Esophagus (tissue), 2 donors: ENCODE data around the gene POLG. TPM values are rescaled to one million over a fixed set of nuclear protein-coding genes. Genes with fewer than 3 reads are reported as not detected.

ENCODE experiments used
- polyA plus RNA-seq, 2 donors: library from polyadenylated mRNA; stranded (reverse); fragments of 200-250 nt; gene quantifications; one replicate each; pipeline ENCODE4 v1.2.3, GENCODE V29; 2013
- donor health status: healthy with polysubstance abuse.
- donor health status: Bipolar disorder and iron deficiency.

POLG gene
- polyA plus RNA-seq, 2 donors = 27.2 to 48.1 TPM

Other genes starting within 250 kb of the POLG start
- 1 to 10 TPM; 3.8 to 6.0 TPM for gene ABHD2, start 246.4 kb downstream of the POLG start, polyA plus RNA-seq
- not detected for gene RLBP1, start 113.2 kb downstream of the POLG start, polyA plus RNA-seq
- 10 to 100 TPM in 1 of 2 donors, 1 to 10 TPM in 1; 6.6 to 10.4 TPM for gene FANCI, start 90.8 kb downstream of the POLG start, polyA plus RNA-seq
- gene RHCG, start 161.8 kb upstream of the POLG start, polyA plus RNA-seq = 1,000 to 10,000 TPM; 3,283 to 3,991 TPM
- 1 to 10 TPM; 4.4 to 6.6 TPM for gene TICRR, start 240.6 kb upstream of the POLG start, polyA plus RNA-seq